Metanephros (tissue), 2 donors: ENCODE data around the gene THOC6. TPM values are rescaled to one million over a fixed set of nuclear protein-coding genes. Genes with fewer than 3 reads are reported as not detected.

Experiments
- small RNA-seq: library from RNA; depleted of rRNA; stranded (forward); fragments of <200 nt; gene quantifications from one replicate; pipeline ENCODE3, GENCODE V24; 2014; ENCODE audit warnings: low replicate concordance
- total RNA-seq: library from RNA; depleted of rRNA; stranded (reverse); fragments of >200 nt; gene quantifications from one replicate; pipeline ENCODE4 v1.2.3, GENCODE V29; 2014

The THOC6 gene
- 18.2 TPM for total RNA-seq

DNA sequence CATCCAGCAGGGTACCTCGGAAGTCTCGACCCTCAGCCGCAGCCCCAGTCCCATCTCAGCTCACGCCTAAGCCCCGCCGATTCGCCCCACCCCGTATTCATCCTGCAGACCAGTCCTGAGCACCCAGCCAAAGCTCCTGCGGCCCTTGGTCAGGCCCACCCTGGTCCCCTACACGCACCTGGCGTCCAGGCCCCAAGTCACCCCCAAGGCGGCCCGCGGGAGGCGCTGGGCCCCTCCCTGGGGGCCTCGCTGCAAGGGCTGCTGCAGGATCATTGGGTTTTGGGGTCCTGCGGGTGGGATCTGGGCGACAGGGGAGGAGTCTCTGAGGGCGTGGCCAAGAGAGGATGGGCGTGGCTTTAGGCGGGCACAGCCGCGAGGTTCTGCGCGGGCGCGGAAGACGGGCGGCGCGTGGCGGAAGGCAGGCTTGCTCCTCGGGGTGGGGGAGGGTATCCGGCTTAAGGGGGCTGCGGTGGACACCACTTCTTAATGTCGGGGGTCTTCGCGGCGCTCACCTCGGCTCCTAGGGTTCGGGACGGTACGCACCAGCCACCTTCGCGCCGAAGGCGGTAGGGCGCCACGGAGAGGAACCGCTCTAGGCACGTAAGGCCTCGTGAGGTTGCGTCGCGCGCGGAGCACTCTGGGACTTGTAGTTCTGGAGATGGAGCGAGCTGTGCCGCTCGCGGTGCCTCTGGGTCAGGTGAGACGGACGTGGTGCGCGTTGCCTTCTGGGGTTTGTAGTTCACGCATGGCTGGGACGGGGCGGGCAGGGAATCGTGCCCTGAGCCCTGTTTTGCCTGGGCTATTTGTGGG is at the start of gene THOC6, which contains the start of gene HCFC1R1:
TSS of gene THOC6 (plus strand) at position 367 of the 810 bp plus-strand sequence. CDS start at position 659, 292 bp downstream.
TSS of gene HCFC1R1 (minus strand) at position 274 of the 810 bp plus-strand sequence. CDS start at position 273, 1 bp downstream.

DNA sequence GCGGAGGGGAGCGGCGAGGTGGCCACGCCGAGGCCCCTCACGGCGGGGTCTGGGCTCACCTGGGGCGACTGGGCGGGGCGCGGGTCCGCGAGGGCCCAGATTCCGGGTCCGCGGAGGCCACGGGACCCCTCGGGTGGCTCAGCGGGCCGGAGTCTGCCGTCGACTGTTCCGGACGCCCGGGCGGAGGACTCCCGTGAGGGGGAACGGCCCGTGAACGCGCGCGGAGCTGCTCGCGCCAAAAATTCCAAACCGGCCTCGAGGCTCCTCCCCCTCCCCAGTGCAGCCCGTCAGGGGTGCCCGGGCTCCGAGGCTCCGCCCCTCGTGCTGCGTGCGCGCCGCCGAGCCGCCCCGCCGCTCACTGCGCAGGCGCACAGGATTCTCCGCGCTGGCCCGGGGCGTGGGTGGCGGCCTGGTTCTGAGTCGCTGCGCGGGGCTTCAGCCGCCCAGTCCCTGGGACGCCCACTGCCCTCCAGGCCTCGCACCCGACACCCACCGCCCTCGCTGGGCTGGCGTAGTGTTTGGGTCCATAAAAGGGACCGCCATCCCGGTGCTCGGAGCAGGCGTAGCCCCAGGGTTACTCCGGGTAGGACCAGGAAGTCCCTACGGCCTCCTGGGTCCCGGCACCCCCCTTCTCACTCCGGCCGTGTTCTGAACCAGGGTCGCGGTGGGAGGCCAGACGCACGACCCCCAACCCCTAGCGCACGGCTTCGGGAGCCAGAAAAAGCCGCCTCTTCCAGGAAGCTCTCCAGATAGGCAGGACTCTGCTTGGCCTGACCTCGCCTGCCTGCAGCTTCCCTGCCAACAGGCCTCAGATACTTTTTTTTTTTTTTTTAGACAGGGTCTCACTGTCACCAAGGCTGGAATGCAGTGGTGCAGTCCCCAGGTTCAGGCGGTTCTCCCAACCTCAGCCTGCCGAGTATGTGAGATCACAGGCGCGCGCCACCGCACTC is 43.3 kb upstream of the THOC6 start, which contains the start of gene PKMYT1:
TSS of gene PKMYT1 (minus strand) at position 220 of the 950 bp plus-strand sequence. CDS start 789 bp downstream, outside the sequence.

DNA sequence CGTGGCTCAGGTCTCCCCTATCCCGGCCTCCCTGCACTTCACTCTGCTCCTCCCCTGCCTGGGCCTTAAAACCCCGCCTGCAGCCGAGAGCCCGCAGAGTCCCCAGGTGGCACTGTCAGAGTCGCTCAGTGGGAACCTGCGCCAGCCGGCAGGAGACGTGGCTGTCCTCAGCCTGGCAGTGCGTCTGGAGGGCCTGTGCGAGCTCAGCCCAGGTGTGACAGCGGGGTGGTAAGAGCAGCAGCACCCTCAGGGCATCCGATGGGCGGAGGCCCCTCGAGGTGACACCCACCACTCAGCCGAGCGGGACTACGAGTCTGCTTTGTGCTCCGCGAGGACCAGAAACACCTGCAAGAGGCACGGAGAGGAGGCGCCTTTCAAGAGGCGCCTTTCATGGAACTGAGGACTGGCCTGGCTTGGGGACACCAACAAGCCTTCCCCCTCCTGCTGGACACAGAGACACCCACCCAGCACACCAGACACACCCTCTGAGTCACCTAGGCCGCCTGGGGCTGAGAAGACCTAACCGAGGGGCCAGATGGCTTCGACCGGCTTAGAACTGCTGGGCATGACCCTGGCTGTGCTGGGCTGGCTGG is 10.9 kb upstream of the THOC6 start, which contains the start of gene CLDN9:
TSS of gene CLDN9 (plus strand) at position 96 of the 593 bp plus-strand sequence. CDS start at position 536, 440 bp downstream.

DNA sequence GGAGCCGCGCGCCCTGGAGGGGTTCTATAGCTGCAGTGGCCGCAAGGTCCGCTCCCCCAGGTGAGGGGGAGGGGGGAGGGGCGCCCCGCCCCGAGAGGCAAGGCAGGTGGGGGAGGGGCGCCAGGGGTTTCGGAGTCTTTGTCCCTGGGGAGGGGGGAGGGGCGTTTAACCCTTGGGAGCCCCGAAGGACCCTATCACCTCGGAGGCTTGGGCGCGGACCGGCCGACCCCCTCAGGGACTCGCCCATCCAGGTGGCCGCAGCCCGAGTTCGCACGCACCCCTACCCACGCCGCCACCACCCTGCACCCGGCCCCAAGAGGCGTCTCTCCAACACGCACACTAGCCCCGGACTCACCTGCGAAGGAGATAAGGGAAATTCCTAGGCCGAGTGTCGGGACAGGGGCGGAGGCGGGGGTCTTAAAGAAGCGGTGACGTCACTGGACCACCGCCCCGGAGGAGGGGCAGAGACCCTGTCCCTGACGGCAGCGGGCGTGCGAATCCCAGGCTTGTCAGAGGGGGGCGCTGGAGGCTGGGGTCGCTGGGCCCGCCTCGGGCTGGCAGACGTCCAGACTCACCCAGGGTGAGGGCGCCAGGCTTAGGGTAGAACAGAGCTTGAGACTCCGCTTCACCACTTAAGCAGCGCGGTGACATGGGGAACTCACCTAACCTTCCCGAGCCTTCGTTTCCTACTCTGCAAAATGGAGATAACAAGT is 5.9 kb upstream of the THOC6 start, which contains the start of gene CLDN6:
TSS of gene CLDN6 (minus strand) at position 390 of the 713 bp plus-strand sequence. CDS start 2,162 bp downstream, outside the sequence.

GRCh38 chr16:3020247-3020603 is 3.6 kb upstream of the THOC6 start, which contains the start of gene TNFRSF12A:
TNFRSF12A (plus strand) TSS chr16:3020368; CDS start chr16:3020398, 30 bp downstream.

DNA sequence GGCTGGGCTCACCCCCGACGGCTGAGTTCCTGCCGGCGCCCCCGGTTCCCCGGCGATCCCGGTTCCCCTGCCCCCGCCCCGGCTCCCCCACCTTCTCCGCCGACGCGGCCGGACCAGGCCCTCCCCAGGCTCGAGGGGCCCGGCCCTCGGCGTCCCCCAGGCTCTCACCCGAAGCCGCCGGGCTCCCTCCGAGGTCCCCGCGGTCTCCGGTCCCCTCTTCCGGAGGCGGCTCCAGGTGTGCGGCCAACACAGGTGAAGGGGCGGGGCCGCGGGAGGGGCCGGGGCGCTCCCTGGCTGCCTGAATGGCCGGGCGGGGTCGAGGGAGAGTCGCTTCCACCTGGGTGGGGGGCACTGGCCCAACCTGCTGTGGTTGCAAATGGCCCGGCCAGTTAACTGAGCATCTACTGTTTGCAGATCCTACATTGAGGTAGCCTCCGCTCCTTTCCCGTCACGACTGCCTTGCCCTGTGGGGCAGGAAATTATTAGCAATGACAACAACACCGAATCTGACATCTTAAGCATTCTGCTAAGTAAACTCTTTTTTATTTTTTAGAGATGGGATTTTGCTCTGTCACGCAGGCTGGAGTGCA is 13.0 kb downstream of the THOC6 start, which contains the start of gene BICDL2:
TSS of gene BICDL2 (minus strand) at position 219 of the 590 bp plus-strand sequence. CDS start 1,448 bp downstream, outside the sequence.

GRCh38 chr16:3045758-3046640 is 22.2 kb downstream of the THOC6 start, which contains the start of gene MMP25:
MMP25 (plus strand) TSS chr16:3046561; CDS start chr16:3046918, 357 bp downstream.

DNA sequence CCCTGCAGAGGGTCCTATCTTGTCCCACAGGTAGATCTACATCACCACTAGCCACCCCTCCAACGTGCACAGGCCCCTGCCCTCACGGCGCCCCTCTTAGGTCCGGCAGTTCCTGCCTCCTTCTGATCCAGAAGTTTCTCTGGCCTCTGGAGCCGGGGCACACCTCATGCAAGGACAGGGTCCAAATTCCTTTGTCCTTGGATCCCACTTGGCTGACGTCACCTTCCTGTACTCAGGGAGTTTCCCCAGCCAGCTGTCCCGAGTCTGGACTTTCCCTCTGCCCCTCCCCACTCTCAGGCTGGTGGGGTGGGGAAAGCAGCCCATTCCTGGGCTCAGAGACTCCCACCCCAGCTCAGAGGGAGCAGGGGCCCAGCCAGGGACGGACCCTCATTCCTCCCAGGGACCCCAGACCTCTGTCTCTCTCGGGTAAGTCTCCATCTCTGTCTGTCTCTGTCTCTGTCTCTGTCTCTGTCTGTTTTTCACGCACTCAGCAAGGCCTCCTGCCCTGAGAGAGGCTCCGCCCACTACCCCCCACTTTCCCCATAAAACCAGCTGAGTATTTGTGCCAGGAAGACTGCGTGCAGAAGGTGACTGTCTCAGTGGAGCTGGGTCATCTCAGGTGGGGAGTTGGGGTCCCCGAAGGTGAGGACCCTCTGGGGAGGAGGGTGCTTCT is 41.4 kb downstream of the THOC6 start, which contains the start of gene IL32:
TSS of gene IL32 (plus strand) at position 572 of the 673 bp plus-strand sequence. CDS start 172 bp downstream, outside the sequence.

Small RNA genes lying within 50 kb of the gene (small RNA-seq; reads per million reads assigned to genes)
- not detected for gene LINC00514

Other genes with a start within 250 kb of the THOC6 start
- gene ELOB, start 246.8 kb upstream of the THOC6 start, total RNA-seq, result 166 TPM
- 1.2 TPM for gene PRSS33, start 236.5 kb upstream of the THOC6 start, total RNA-seq
- gene PRSS41, start 225.6 kb upstream of the THOC6 start, total RNA-seq, result not detected
- not detected for gene PRSS21, start 206.8 kb upstream of the THOC6 start, total RNA-seq
- 0.70 TPM for gene ZG16B, start 193.7 kb upstream of the THOC6 start, total RNA-seq
- gene PRSS22, start 165.9 kb upstream of the THOC6 start, total RNA-seq, result 4.1 TPM
- gene FLYWCH2, start 140.8 kb upstream of the THOC6 start, total RNA-seq, result 44.1 TPM
- gene FLYWCH1, start 112.1 kb upstream of the THOC6 start, total RNA-seq, result 23.8 TPM
- gene KREMEN2, start 59.8 kb upstream of the THOC6 start, total RNA-seq, result 2.9 TPM
- 5.2 TPM for gene PAQR4, start 54.7 kb upstream of the THOC6 start, total RNA-seq
- 8.6 TPM for gene PKMYT1, start 43.6 kb upstream of the THOC6 start, total RNA-seq
- gene CLDN9, start 11.1 kb upstream of the THOC6 start, total RNA-seq, result 2.5 TPM
- 7.6 TPM for gene CLDN6, start 5.9 kb upstream of the THOC6 start, total RNA-seq
- gene TNFRSF12A, start 3.7 kb upstream of the THOC6 start, total RNA-seq, result 25.6 TPM
- gene HCFC1R1, start 93 bp upstream of the THOC6 start, total RNA-seq, result 25.4 TPM
- 3.3 TPM for gene BICDL2, start 12.9 kb downstream of the THOC6 start, total RNA-seq
- 4.4 TPM for gene MMP25, start 22.5 kb downstream of the THOC6 start, total RNA-seq
- gene IL32, start 41.6 kb downstream of the THOC6 start, total RNA-seq, result 44.8 TPM
- gene ZSCAN10, start 75.3 kb downstream of the THOC6 start, total RNA-seq, result 0.12 TPM
- gene ZNF205, start 88.6 kb downstream of the THOC6 start, total RNA-seq, result 19.0 TPM
- gene ZNF213, start 111.0 kb downstream of the THOC6 start, total RNA-seq, result 13.0 TPM
- gene OR1F1, start 164.2 kb downstream of the THOC6 start, total RNA-seq, result not detected
- gene ZNF200, start 211.1 kb downstream of the THOC6 start, total RNA-seq, result 9.2 TPM
- 2.9 TPM for gene MEFV, start 232.6 kb downstream of the THOC6 start, total RNA-seq